Keratinocyte (primary cell): ENCODE data around the gene ETFA.

Source experiments
- EZH2 ChIP-seq: IDR thresholded peaks from one replicate; pipeline ENCODE4 v1.6.1; 2012; ENCODE audit warnings: inconsistent platforms, mild to moderate bottlenecking, low read length, moderate library complexity
- TF ChIP-seq, protein P1 (sequence below), 3 experiments: IDR thresholded peaks in 1 of 3; conservative IDR thresholded peaks in 1 of 3; optimal IDR thresholded peaks in 1 of 3; 2 replicates in 2 of 3; 3 replicates in 1 of 3; pipeline versions ENCODE3 to v1.5.1; 2011; ENCODE audit warnings: low read length in 3 of 3, mild to moderate bottlenecking in 3 of 3, moderate library complexity in 2 of 3, control low read depth in 1 of 3, inconsistent platforms in 1 of 3; ENCODE audit not compliant: insufficient read depth in 2 of 3; ENCODE audit errors: extremely low read depth in 1 of 3

DNA sequence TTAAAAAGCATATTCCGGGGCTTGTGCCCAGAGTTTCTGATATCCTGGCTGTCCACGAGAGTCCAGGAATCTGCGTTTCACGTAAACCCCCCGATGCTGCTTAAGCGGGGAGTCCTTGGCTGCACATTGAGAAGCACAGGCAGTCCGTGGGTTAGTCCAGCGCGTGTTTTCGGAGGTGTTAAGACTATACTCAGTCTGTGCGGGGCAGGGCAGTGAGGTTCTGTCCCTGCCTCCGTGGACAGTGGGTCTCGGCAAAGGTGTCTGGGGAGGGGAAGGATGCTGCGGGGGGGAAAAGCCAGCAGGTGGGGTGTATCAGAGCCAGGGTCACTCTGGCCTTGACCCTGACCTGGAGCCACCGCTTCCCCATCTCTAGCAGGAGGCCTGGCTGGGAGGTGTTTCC lies 145.3 kb downstream of the ETFA start:
- TF ChIP-seq, protein P1, sequence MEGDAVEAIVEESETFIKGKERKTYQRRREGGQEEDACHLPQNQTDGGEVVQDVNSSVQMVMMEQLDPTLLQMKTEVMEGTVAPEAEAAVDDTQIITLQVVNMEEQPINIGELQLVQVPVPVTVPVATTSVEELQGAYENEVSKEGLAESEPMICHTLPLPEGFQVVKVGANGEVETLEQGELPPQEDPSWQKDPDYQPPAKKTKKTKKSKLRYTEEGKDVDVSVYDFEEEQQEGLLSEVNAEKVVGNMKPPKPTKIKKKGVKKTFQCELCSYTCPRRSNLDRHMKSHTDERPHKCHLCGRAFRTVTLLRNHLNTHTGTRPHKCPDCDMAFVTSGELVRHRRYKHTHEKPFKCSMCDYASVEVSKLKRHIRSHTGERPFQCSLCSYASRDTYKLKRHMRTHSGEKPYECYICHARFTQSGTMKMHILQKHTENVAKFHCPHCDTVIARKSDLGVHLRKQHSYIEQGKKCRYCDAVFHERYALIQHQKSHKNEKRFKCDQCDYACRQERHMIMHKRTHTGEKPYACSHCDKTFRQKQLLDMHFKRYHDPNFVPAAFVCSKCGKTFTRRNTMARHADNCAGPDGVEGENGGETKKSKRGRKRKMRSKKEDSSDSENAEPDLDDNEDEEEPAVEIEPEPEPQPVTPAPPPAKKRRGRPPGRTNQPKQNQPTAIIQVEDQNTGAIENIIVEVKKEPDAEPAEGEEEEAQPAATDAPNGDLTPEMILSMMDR (optimal IDR thresholded peaks at IDR 0.05 in 1 of 3, IDR thresholded peaks at IDR 0.05 in 1 of 3, conservative IDR thresholded peaks at IDR 0.05 in 1 of 3; ENCODE audit: extremely low read depth in 1 of 3, insufficient read depth in 2 of 3, low read length in 3 of 3): no peak
- TF ChIP-seq EZH2: no peak
